HepG2 (cell line): ENCODE data around the gene PPP2R5B. TPM values are rescaled to one million over a fixed set of nuclear protein-coding genes. Genes with fewer than 3 reads are reported as not detected.
"Not testable (repeated sequence)": the region's sequence is repeated elsewhere in the genome, so short reads cannot be mapped to it uniquely, and the experiment has no call there.

Source experiments
- ATAC-seq: fragments of 200-7000 bp; cut with Tn5 transposase; 3 replicates; pipeline ENCODE4 v1.9.1; 2020; ENCODE audit warnings: mild to moderate bottlenecking, moderate library complexity
- BruUV-seq: library from RNA; stranded (reverse); fragments of 400-500 nt; replicated peaks from 2 replicates; lab custom pipeline; 2021; lab: Mats Ljungman, UMichigan
- CTCF ChIA-PET: fragments of 300-600 bp; formaldehyde crosslinking; extraction: SDS; loops from one replicate; lab custom pipeline; 2021; ENCODE audit warnings: low total read pairs, inconsistent platforms, low intra/inter-chr PET ratio; lab: Yijun Ruan, JAX
- POLR2A ChIA-PET: fragments of 350-600 bp; sonication (Branson Sonifier 250); formaldehyde crosslinking; loops from one replicate; lab custom pipeline; 2020; ENCODE audit warnings: antibody characterized with exemption, inconsistent platforms; lab: Yijun Ruan, JAX
- DNase-seq: peaks from one replicate; pipeline ENCODE4 v3.0.0-alpha.2; 2015; ENCODE audit warnings: low spot score
- FAIRE-seq: peaks from 3 replicates; lab custom pipeline; 2011; peaks lifted over from hg19 to GRCh38; lab: Jason Lieb, UNC
- H2AFZ ChIP-seq: one replicate; pipeline ENCODE4 v1.6.1; 2011; ENCODE audit warnings: low read length, inconsistent platforms
- H3K27ac ChIP-seq: fragments of 300-600 bp; 3 replicates; pipeline ENCODE4 v1.8.0; 2011; ENCODE audit warnings: mixed run types, mild to moderate bottlenecking, mixed read lengths, low read length, inconsistent platforms; ENCODE audit not compliant: insufficient read depth; ENCODE audit errors: extremely low read length
- H3K27me3 ChIP-seq, 2 experiments: fragments of 200-600 bp in 1 of 2; 2 replicates in 1 of 2; 3 replicates in 1 of 2; pipeline versions ENCODE4 v1.6.0 to v1.8.0; 2011; ENCODE audit warnings: low read length in 2 of 2, mild to moderate bottlenecking in 2 of 2, moderate library complexity in 2 of 2, inconsistent platforms in 1 of 2; ENCODE audit not compliant: insufficient read depth in 2 of 2, control insufficient read depth in 1 of 2
- H3K36me3 ChIP-seq, 2 experiments: fragments of 200-600 bp in 1 of 2; replicated peaks in 1 of 2; 2 replicates in 1 of 2; 3 replicates in 1 of 2; pipeline versions ENCODE4 v1.5.1 to v1.8.0; 2011; ENCODE audit warnings: low read length in 2 of 2, inconsistent platforms in 1 of 2; ENCODE audit not compliant: insufficient read depth in 2 of 2, control insufficient read depth in 1 of 2
- H3K4me1 ChIP-seq: 2 replicates; pipeline ENCODE4 v1.5.1; 2012; ENCODE audit warnings: low read length, inconsistent platforms; ENCODE audit not compliant: insufficient read depth
- H3K4me2 ChIP-seq: 2 replicates; pipeline ENCODE4 v1.6.0; 2011; ENCODE audit warnings: low read depth, low read length, inconsistent platforms
- H3K4me3 ChIP-seq, 3 experiments: fragments of 200-600 bp in 1 of 3; sonication (generic), shearing (Covaris generic) in 1 of 3; replicated peaks in 1 of 3; 2 replicates each; pipeline ENCODE4 v1.5.1; 2011 to 2016; ENCODE audit warnings: low read length in 3 of 3, inconsistent platforms in 2 of 3, low read depth in 2 of 3, mild to moderate bottlenecking in 2 of 3, control low read depth in 1 of 3, mixed read lengths in 1 of 3; ENCODE audit not compliant: insufficient read depth in 1 of 3
- H3K79me2 ChIP-seq: one replicate; pipeline ENCODE4 v1.6.1; 2011; ENCODE audit warnings: low read length, inconsistent platforms; ENCODE audit not compliant: insufficient read depth
- H3K9ac ChIP-seq: 2 replicates; pipeline ENCODE4 v1.6.0; 2011; ENCODE audit warnings: mild to moderate bottlenecking, low read depth, low read length, inconsistent platforms; ENCODE audit not compliant: insufficient read depth
- H3K9me3 ChIP-seq: 2 replicates; pipeline ENCODE4 v1.5.1; 2012; ENCODE audit warnings: mild to moderate bottlenecking, low read length
- H4K20me1 ChIP-seq: 2 replicates; pipeline ENCODE4 v1.6.0; 2011; ENCODE audit warnings: inconsistent platforms, mild to moderate bottlenecking, low read length, moderate library complexity; ENCODE audit not compliant: insufficient read depth
- CENPX ChIP-seq: sonication (generic); formaldehyde crosslinking; IDR thresholded peaks from 2 replicates; pipeline ENCODE4 v1.9.0; 2021; ENCODE audit warnings: mild to moderate bottlenecking, missing genetic modification reagents, moderate library complexity
- FOXK2 ChIP-seq: fragments of 450-650 bp; IDR thresholded peaks from 2 replicates; pipeline ENCODE4 v1.6.1; 2016
- MIER2 ChIP-seq: IDR thresholded peaks from 2 replicates; pipeline ENCODE4 v1.6.1; 2016; ENCODE audit warnings: missing biosample characterization, missing genetic modification reagents
- NCOA1 ChIP-seq: sonication (generic); formaldehyde crosslinking; IDR thresholded peaks from 2 replicates; pipeline ENCODE4 v1.9.0; 2021; ENCODE audit warnings: missing genetic modification reagents
- POLR2AphosphoS2 ChIP-seq: IDR thresholded peaks from 2 replicates; pipeline ENCODE4 v1.6.1; 2011; ENCODE audit warnings: low read depth, low read length, improper control_type of control experiment
- SALL2 ChIP-seq: sonication (generic); formaldehyde crosslinking; IDR thresholded peaks from 2 replicates; pipeline ENCODE4 v1.8.1; 2023; ENCODE audit warnings: mild to moderate bottlenecking, missing genetic modification reagents, inconsistent platforms
- THAP8 ChIP-seq: sonication (generic); formaldehyde crosslinking; IDR thresholded peaks from 2 replicates; pipeline ENCODE4 v1.5.1; 2020; ENCODE audit warnings: missing genetic modification reagents, mild to moderate bottlenecking, borderline replicate concordance
- ZBTB1 ChIP-seq: sonication (generic); formaldehyde crosslinking; IDR thresholded peaks from 2 replicates; pipeline ENCODE4 v1.4.0; 2020; ENCODE audit warnings: missing genetic modification reagents, borderline replicate concordance
- ZFP37 ChIP-seq: sonication (generic); formaldehyde crosslinking; IDR thresholded peaks from 2 replicates; pipeline ENCODE4 v1.4.0; 2020; ENCODE audit warnings: missing genetic modification reagents, borderline replicate concordance
- ZNF572 ChIP-seq: sonication (generic); formaldehyde crosslinking; IDR thresholded peaks from 2 replicates; pipeline ENCODE4 v1.5.1; 2020; ENCODE audit warnings: mild to moderate bottlenecking, missing genetic modification reagents
- ZNF839 ChIP-seq: sonication (generic); formaldehyde crosslinking; IDR thresholded peaks from 2 replicates; pipeline ENCODE4 v1.4.0; 2020; ENCODE audit warnings: missing genetic modification reagents, mild to moderate bottlenecking, borderline replicate concordance
- ZNF891 ChIP-seq: sonication (generic); formaldehyde crosslinking; IDR thresholded peaks from 2 replicates; pipeline ENCODE4 v1.5.0; 2020; ENCODE audit warnings: mild to moderate bottlenecking, missing genetic modification reagents
- WGBS: methylation state at CpG from one replicate; pipeline ENCODE4 v1.1.6; 2017; ENCODE audit warnings: low lambda C conversion rate; 5-methylcytosine and 5-hydroxymethylcytosine counted together
- in situ Hi-C: cut with HindIII; loops from 2 replicates; pipeline ENCODE4 v1.10.0; 2017; ENCODE audit warnings: low pct_unique_long_range_greater_than_20kb; ENCODE audit not compliant: extremely low pct_ligation_motif_present
- intact Hi-C: fragments of 100-400 bp; cut with micrococcal nuclease; formaldehyde crosslinking; loops from one replicate; pipeline ENCODE4 v1.10.0; 2022; ENCODE audit not compliant: unreplicated experiment
- polyA plus RNA-seq, 8 experiments: library from polyadenylated mRNA; depleted of rRNA in 3 of 8; stranded (reverse) in 7 of 8; unstranded in 1 of 8; fragments of >200 nt; fragmentation: Illumina TruSeq in 4 of 8; extraction: Trizol in 4 of 8; gene quantifications; 2 replicates each; pipeline versions ENCODE4 v1.2.1 to v1.2.3, GENCODE V29; 2011 to 2016; ENCODE audit warnings: low read depth in 4 of 8, missing spikeins in 1 of 8, mixed read lengths in 1 of 8; ENCODE audit not compliant: insufficient read depth in 1 of 8
- total RNA-seq, 5 experiments: library from RNA; depleted of rRNA; stranded (reverse); fragments of >200 nt; fragmentation: Illumina TruSeq; extraction: Trizol; gene quantifications; 2 replicates each; pipeline ENCODE4 v1.2.3, GENCODE V29; 2016; ENCODE audit warnings: low read depth in 1 of 5

Gene PPP2R5B
- total and polyA plus RNA-seq, 2 of the 13 experiments (the other 11 are each of a cell fraction or from before 2014, with no cell fraction given) = 2.3 to 8.3 TPM

- DNase-seq (no peak), ATAC-seq (no peak), FAIRE-seq (no peak)
- H3K4me3 ChIP-seq = no peak overlapping the region
- ChIA-PET CTCF (no interaction called here), POLR2A (interaction anchor here (0.7 kb wide), 1 partner anchor 9 kb away, joined by 4 read pairs; no protein-coding TSS in a partner anchor)
- H2AFZ ChIP-seq = no peak overlapping the region
- in situ Hi-C loops = no loop called here
- H3K9me3 ChIP-seq = no peaks in the 10 kb centered on the region
- 12% methylated on average over 5 of the region's 5 CpGs for WGBS
- intact Hi-C loops = no loop called here
- H3K9ac ChIP-seq = no peak overlapping the region
- H4K20me1 ChIP-seq = no peaks in the 10 kb centered on the region
- H3K27ac ChIP-seq = no peak overlapping the region
- peaks cover 0 to 11% of the 10 kb centered on the region in 2 experiments; a peak in 2 of 5 replicates for H3K27me3 ChIP-seq
- no peaks in the 10 kb centered on the region for H3K4me1 ChIP-seq
- BruUV-seq = no TSS peak
- H3K36me3 ChIP-seq = no peaks in the 10 kb centered on the region
- H3K79me2 ChIP-seq = no peaks in the 10 kb centered on the region
- TF ChIP-seq SALL2 (CRISPR knock-in tag) (no peak), THAP8 (no peak), MIER2 (CRISPR knock-in tag) (no peak)
- H3K4me2 ChIP-seq = no peak overlapping the region
These were observed 49.6 kb downstream of the PPP2R5B start for GRCh38 chr11:64974124-64974523.

- Histone ChIP-seq H4K20me1 (no peaks in the 10 kb centered on the region), H3K9ac (no peak overlapping the region), H3K36me3 (no peaks in the 10 kb centered on the region), H3K4me2 (no peak overlapping the region), H3K27me3 (peaks cover 0 to 14% of the 10 kb centered on the region in 2 experiments; a peak in 3 of 5 replicates), H3K4me1 (no peaks in the 10 kb centered on the region), H3K79me2 (no peaks in the 10 kb centered on the region), H2AFZ (no peak overlapping the region), H3K4me3 (no peak overlapping the region), H3K9me3 (no peaks in the 10 kb centered on the region), H3K27ac (no peak overlapping the region)
- no TSS peak for BruUV-seq
- TF ChIP-seq ZNF839 (no peak), ZBTB1 (CRISPR knock-in tag) (no peak), NCOA1 (CRISPR knock-in tag) (no peak), ZNF572 (no peak), FOXK2 (no peak), ZFP37 (CRISPR knock-in tag) (no peak), POLR2AphosphoS2 (no peak), ZNF891 (CRISPR knock-in tag) (no peak), CENPX (CRISPR knock-in tag) (no peak)
- WGBS = 5% methylated on average over 2 of the region's 2 CpGs
- CTCF ChIA-PET = no interaction called here
- FAIRE-seq (no peak), DNase-seq (no peak), ATAC-seq (no peak)
- POLR2A ChIA-PET = no interaction called here
- in situ Hi-C loops = no loop called here
- intact Hi-C loops = no loop called here
These were observed 52.2 kb downstream of the PPP2R5B start for GRCh38 chr11:64976651-64977050.

- CTCF ChIA-PET, H3K9ac ChIP-seq, H3K36me3 ChIP-seq, DNase-seq, FAIRE-seq, BruUV-seq, H3K27ac ChIP-seq, H3K4me2 ChIP-seq, in situ Hi-C loops, ATAC-seq, H3K79me2 ChIP-seq, intact Hi-C loops, H3K4me3 ChIP-seq, POLR2A ChIA-PET, H3K27me3 ChIP-seq, H3K9me3 ChIP-seq, H2AFZ ChIP-seq, H4K20me1 ChIP-seq: not testable (repeated sequence)
- WGBS = 69% methylated on average over 5 of the region's 5 CpGs
- peaks cover 25% of the 10 kb centered on the region for H3K4me1 ChIP-seq
These were observed 58.9 kb downstream of the PPP2R5B start for GRCh38 chr11:64983339-64983738.
